Mesenteric fat pad (tissue), 1 donor: Measurements from ENCODE around the gene CES3. TPM values are rescaled to one million over a fixed set of nuclear protein-coding genes. Genes with fewer than 3 reads are reported as not detected.
"Not testable (repeated sequence)": the region's sequence is repeated elsewhere in the genome, so short reads cannot be mapped to it uniquely, and the experiment has no call there.

ENCODE experiments used
- DNase-seq: peaks from one replicate; pipeline ENCODE4 v3.0.0-alpha.2; 2020; ENCODE audit warnings: low spot score
- total RNA-seq: library from RNA; stranded (reverse); fragmentation: NEBNext Ultra II Directional; extraction: Animal tissue kit (Norgen Biotek cat#: 25700); gene quantifications from one replicate; pipeline ENCODE4 v1.2.1, GENCODE V29; 2021
- donor health status: DM: yes; HTN: yes; CAD: no.

Gene CES3
- total RNA-seq, 1 donor from 2014 or later: 0.55 TPM

DNA sequence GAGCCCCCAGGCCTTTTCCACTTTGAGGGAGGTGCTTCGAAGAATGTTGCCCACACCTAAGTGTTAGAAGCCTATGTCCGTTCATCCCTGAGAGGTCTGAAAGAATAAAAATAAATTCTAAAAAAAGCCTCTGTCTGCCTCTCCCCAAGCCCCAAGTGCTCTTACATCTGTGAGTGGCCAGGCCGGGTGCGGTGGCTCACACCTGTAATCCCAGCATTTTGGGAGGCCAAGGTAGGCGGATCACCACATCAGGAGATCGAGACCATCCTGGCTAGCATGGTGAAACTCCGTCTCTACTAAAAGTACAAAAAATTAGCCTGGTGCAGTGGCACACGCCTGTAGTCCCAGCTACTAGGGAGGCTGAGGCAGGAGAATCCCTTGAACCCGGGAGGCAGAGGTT lies 16.1 kb upstream of the CES3 start:
- DNase-seq: not testable (repeated sequence)

DNA sequence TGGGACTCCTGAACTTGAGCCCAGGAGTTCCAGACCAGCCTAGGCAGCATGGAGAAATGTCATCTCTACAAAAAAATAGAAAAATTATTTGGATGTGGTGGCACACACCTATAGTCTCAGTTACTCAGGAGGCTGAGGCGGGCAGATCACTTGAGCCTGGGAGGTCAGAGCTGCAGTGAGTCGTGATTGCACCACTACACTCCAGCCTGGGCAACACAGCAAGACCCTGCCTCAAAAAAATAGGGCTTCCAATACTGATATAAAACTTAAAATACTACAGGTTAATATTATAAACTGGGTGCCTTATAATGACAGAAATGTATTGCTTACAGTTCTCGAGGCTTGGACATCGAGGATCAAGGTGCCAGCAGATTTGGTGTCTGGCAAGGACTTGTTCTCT lies 15.1 kb upstream of the CES3 start:
- DNase-seq: no peak

DNA sequence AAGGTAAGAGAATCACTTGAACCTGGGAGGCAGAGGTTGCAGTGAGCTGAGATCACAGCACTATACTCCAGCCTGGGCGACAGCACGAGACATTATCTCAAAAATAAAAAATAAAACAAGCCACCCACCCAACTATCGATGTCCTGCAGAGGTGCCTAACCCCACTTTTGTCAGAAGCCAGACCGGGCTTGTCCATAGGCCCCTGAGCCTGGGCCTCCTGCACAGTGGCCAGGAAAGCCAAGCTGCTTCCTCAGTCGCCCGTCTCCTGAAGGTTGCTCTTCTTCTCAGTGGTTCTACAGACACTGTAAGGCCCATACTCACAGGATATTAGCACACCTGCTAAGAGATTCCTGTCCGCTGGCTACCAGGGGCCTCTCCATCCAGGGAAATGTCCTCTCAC lies 14.5 kb upstream of the CES3 start:
- DNase-seq: no peak

DNA sequence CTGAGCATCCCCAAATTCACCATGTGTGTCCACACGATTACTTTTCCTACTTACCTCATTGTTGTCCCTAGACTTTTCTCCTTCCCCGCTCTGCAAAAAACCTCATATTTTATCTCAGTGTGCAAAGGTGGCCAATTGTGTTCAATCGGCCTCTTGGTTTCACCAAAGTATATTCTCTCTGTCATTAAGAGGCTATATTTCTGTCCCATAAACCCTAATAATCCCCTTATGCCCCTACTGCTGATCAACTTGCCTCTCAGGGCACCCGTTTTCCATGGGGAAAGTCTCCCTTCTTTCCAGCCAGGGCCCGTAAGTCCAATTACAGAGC lies 14.1 kb upstream of the CES3 start:
- no peak for DNase-seq

DNA sequence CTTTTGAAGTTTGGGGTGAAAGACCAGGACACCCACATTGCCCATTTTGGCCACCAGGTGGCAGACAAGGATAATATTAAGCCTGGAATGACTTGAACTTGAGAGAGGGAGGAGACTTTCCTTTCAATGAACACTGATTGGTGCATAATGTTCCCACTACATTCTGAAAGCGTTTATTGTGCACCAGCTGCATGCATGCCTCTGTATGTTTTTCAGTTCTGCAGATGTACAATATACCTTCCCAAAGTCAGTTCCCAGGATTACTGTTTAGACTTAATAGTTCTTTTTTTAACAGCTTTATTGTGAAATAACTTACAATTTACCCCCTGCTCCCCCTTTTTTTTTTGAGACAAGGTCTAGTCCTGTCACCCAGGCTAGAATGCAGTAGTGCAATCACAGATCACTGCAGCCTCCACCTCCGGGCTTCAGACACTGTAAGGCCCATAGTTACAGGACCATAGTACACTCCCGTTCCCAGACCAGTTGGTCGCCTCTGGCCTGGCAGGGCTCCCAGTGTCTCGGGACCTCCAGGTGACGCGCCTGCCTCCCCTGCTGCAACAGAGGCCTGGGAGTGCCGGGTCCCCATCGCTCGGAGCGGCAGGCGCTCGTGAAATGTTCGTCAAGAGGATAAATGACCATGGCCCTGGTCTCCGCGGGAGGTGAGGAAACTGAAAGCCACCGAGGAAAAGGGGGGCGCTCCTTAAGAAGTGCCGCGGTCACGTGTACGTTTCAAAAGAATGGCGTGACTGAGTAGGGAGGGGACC lies 13.6 kb upstream of the CES3 start:
- no peak for DNase-seq

DNA sequence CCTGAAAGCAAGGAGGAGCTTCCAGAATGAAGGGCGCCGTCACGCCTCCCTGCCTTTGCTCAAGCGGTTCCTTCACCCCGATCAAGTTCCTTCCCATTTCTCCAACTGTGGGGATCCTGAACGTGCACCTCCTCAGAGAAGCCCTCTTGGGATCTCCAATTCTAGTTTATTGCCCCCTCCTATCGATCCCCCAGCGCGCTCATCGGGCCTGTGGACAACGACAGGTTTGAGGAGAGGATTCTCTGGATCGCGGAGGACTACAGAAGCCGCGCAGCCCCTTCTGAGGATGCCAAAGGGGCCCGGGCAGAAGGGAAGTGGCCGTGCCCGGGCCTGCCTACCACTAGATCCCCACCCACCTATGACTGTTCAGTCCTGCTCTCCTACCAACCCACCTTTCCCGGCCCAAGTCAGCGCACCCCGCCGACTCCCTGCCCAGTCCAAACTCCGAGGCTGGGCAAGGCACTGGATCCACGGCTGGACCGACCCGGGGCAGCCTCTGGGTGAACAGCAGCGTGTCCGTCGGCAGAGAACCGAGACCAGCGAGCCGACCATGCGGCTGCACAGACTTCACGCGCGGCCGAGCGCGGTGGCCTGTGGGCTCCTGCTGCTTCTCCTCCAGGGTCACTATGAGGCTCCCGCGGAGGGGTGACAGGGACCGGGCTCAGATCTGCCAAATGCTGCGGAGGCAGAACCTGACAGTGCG lies 12.8 kb upstream of the CES3 start:
- DNase-seq: no peak

DNA sequence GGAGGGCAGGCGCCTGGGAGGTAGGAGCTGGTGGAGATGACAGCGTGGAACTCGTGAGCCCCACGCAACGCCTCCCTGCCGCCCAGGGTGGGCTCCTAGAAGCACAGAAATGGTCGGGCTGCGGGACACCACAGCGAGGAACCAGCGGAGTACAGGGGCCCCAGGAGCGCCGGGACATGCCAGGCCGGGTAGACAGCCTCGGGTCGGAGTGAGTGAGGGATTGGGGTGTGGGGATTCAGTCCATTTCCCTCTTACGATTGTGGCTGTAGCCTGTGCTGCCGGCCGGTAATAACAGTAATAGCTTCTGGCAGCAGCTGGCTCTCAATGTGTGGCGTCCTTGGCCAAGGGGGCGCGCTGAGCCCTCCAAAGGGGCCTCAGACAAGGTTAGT lies 12.2 kb upstream of the CES3 start:
- DNase-seq: no peak

DNA sequence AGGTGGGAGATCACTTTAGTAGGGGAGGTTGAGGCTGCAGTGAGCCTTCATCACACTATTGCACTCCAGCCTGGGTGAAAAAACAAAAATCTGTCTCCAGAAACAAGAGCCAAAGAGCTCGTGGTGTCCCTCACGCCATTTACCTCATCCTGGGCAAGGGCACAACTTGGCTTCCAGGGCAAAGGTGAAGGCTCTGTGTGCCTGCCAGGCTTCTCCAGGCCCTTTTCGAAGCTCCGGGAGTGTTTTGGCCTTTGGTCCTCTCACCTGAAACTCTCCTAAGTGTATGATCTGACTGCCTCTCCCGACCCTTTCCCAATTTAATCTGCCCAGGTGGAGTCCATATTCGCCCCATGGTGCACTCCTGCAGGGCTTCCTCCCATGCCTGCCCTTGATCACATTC lies 11.6 kb upstream of the CES3 start:
- no peak for DNase-seq

DNA sequence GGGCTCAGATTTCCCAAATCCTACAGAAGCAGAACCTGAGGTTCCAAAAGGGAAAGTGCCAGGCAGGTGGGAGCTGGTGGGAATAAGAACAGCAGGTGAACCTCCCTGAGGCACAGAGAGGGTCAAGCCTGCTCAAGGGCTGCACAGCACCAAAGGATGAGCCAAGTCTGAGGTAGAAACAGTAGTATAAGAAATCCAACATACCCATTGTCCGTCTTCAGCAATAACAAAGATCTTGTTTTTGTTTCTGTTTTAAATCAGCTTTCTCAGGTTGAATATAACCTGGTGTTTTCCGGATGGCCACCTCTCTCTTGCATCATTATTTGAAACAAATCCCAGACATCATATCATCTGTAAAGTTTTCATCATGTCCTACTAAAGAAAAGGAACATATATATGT lies 10.6 kb upstream of the CES3 start:
- DNase-seq: no peak

DNA sequence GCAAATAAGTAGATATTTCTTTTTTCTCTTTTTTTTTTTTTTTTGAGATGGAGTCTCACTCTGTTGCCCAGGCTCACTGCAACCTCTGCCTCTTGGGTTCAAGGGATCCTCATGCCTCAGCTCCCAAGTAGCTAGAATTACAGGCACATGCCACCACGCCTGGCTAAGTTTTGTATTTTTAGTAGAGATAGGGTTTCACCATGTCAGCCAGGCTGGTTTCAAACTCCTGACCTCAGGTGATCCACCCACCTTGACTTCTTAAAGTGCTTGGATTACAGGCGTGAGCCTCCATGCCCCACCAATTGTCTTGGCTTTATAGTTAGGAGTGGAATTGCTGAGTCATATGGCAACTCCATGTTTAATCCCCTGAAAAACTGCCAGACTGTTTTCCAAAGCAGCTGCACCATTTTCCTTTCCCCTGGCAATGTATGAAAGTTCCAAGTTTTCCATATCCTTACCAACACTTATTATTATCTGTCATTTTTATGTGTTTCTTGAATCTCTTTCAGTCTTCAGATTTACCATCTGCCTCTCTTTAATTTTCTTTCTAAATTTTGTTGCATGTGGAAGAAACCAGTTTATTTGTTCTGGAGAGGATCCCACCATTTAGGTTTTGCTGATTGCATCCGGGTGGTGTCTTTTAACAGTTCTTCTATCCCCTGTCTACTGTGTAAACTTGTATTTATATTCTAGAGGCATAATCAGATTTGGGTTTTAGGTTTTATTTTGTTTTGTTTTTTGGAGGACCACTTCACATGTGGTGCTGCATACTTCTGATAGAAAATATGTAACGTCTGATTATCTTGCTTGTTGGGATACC lies 9.9 kb upstream of the CES3 start:
- DNase-seq: no peak

DNA sequence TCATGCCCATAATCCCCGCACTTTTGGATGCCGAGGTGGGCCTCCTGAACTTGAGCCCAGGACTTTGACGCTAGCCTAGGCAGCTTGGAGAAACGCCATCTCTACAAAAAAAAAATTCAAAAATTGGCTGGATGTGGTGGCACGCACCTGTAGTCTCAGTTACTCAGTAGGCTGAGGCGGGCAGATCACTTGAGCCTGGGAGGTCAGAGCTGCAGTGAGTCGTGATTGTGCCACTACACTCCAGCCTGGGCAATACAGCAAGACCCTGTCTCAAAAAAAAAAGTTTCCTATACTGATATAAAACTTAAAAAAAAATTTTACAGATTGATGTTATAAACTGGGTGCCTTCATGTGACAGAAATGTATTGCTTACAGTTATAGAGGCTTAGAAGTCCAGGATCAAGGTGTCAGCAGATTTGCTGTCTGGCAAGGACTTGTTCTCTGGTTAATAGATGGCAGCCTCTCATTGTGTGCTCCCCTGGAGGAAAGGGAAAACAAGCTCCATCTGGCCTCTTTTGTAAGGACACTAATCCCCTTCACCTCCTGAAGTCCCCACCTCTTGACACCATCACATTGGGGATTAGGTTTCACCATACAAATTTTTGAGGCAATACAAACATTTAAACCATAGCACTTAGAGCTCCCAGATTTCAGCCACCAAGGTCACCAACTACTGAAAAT lies 8.5 kb upstream of the CES3 start:
- no peak for DNase-seq

DNA sequence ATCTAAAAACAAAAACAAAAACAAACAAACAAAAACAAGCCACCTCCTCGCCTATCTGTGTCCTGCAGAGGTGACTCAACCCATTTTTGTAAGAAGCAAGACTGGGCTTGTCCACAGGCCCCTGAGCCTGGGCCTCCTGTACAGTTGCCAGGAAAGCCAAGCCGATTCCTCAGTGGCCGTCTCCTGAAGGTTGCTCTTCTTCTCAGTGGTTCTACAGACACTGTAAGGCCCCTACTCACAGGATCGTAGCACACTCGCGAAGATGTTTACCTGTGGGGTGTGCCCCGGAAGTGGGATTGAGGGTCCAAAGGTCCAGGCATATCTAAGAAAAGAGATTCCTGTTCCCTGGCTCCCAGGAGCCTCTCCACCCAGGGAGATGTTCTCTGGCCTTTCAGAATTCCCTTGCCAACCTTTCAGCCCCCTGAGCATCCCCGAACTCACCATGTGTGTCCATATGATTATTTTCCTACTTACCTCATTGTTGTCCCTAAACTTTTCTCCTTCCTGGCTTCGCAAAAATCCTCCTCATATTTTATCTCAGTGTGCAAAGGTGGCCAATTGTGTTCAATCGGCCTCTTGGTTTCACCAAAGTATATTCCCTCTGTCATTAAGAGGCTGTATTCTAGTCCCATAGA lies 7.5 kb upstream of the CES3 start:
- DNase-seq: no peak

DNA sequence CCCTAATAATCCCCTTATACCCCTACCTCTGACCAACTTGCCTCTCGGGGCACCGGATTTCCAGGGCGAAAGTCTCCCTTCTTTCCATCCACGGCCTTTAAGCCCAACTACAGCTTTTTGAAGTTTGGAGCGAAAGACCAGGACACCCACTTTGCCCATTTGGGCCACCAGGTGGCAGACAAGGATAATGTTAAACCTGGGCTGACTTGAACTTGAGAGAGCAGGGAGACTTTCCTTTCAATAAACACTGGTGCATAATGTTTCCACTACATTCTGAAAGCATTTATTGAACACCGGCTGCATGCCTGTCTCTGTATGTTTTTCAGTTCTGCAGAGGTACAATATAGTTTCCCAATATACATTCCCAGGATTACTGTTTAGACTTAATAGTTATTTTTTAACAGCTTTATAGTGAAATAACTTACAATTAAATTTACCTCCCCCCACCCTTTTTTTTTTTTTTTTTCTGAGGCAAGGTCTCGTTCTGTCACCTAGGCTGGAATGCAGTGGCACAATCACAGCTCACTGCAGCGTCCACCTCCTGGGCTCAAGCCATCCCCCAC lies 6.9 kb upstream of the CES3 start:
- DNase-seq: no peak

DNA sequence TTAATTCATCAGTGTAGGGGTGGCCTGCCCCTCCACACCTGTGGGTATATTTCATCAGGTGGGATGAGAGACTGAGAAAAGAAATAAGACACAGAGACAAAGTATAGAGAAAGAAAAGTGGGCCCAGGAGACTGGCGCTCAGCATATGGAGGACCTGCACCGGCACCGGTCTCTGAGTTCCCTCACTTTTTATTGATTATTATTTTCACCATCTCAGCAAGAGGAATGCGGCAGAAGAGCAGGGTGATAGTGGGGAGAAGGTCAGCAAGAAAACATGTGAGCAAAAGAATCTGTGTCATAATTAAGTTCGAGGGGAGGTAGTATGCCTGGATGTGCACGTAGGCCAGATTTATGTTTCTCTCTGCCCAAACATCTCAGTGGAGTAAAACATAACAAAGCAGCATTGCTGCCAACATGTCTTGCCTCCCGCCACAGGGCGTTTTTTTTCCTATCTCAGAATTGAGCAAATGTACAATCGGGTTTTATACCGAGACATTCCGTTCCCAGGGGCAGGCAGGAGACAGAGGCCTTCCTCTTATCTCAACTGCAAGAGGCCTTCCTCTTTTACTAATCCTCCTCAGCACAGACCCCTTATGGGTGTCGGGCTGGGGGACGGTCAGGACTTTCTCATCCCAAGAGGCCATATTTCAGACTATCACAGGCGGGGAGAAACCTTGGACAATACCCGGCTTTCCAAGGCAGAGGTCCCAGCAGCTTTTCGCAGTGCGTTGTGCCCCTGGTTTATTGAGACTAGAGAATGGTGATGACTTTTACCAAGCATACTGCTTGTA lies 5.5 kb upstream of the CES3 start:
- DNase-seq: not testable (repeated sequence)

DNA sequence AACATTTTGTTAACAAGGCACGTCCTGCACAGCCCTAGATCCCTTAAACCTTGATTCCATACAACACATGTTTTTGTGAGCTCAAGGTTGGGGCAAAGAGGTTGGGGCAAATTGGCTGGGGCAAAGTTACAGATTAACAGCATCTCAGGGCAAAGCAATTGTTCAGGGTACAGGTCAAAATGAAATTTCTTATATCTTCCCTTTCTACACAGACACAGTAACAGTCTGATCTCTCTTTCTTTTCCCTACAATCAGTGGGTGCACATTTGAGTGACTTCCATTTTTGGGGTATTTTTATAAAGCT lies 5.0 kb upstream of the CES3 start:
- DNase-seq: not testable (repeated sequence)

DNA sequence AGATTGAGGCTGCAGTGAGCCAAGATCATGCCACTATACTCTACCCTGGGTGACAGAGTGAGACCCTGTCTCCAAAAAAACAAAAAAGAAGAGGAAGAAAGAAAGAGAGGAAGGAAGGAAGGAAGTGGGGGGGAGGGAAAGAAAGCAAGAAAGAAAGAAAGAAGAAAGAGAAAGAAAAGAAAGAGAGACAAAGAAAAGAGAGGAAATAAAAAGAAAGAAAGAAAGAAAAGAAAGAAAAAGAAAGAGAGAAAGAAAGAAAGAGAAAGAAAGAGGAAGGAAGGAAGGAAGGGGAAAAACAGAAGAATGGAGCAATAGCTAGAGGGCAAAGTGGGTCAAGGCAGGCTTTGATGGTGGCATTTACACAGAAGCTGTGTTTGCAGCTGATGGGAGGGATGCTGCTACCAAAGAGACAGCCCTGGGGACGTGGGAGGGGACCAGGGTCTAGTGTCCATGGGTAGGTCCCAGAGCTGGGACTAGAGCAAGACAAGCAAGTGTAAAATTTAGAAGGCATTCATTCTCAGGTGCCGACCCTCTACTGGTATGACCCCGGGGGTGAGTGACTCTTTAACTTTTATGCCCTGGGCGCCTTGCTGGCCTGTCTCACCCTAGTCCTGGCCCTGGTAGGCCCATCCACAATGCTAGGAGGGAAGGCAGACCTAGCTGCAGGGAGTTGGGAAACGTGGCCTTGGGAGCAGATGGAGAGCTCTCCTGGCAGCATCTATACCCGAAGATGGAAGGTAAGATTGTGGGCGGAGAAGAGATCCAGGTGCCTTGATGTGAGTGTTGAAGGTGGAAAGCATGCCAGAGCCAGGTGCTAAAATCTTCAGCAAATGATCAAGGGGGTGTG lies 2.0 kb upstream of the CES3 start:
- no peak for DNase-seq

DNA sequence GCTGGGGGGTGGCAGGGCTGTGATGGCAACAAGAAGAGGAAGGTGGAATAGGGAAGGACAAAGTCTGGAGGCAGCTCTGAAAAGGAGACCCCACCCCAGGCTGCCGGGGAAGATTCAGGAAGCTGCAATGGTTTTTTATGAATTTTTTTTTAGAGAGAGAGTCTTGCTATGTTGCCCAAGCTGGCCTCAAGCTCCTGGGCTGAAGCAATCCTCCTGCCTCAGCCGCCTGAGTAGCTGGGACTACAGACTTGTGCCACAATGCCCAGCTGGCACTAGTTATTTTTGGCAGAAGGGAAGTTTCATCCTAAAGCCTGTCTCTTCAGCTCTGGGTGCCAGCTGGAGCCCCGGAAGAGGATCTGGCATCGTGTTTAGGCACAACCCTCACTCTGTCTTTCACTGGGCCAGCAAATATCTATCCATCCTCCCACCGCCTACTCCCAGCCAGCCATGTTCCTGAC lies 1.3 kb upstream of the CES3 start:
- DNase-seq: no peak

DNA sequence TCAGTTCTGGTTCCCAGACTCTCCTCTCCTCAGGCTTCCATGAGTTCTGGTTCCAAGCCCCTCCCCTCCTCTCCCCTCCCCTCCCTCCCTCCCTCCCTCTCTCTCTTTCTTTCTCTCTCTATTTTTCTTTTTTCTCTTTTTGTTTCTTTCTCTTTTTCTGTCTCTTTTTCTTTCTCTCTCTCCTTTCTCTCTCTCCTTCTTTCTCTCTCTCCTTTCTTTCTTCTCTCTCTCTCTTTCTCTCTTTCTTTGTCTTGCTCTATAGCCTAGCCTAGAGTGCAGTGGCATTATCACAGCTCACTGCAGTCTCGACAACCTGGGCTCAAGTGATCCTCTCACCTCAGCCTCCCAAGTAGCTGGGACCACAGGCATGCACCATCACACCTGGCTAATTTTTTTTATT lies 796 bp upstream of the CES3 start:
- no peak for DNase-seq

DNA sequence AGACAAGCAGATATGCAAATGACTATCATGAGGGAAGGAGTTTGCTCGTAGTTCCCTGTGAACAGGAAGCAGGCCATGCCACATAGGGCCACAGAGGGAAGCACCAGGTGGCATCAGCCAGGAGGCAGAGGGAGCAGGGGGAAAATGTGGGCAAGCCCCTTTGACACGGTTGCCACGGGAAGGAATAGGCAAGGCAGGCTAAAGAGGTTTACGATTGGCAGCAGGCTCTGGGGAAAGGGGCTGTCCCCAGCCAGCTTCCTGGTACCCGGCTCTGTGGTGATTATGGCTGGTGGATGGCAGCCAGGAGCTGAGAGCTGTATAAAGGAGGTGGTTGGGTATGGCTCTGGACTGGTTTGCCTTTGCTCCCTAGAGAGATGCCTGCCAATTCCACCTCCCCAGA lies 848 bp downstream of the CES3 start:
- no peak for DNase-seq
